HS-27A (cell line): Measurements from ENCODE around the gene NOS1.

ENCODE experiments used
- DNase-seq: peaks from one replicate; pipeline ENCODE4 v3.0.0-alpha.2; 2012; ENCODE audit warnings: low read depth, missing footprints

NOS1 gene

GRCh38 chr12:117363953-117364486, 2.6 kb upstream of the NOS1 start:
- DNase-seq, result no peak

- DNase-seq, result no peak
Measured at GRCh38 chr12:117363056-117363662, 1.7 kb upstream of the NOS1 start.

GRCh38 chr12:117362391-117362790, 965 bp upstream of the NOS1 start:
- DNase-seq, result no peak

- DNase-seq, result no peak
Measured at GRCh38 chr12:117361905-117362304, 479 bp upstream of the NOS1 start.

- no peak for DNase-seq
Measured at GRCh38 chr12:117360551-117361346, 677 bp downstream of the NOS1 start.

GRCh38 chr12:117360222-117360550, 1.2 kb downstream of the NOS1 start:
- DNase-seq, result no peak

- DNase-seq, result no peak
Measured at GRCh38 chr12:117359029-117359845, 2.2 kb downstream of the NOS1 start.

- DNase-seq, result no peak
Measured at GRCh38 chr12:117356048-117356447, 5.4 kb downstream of the NOS1 start.

- no peak for DNase-seq
Measured at GRCh38 chr12:117352883-117353282, 8.5 kb downstream of the NOS1 start.

GRCh38 chr12:117352206-117352605, 9.2 kb downstream of the NOS1 start:
- no peak for DNase-seq

- DNase-seq, result no peak
Measured at GRCh38 chr12:117350140-117350539, 11.3 kb downstream of the NOS1 start.

GRCh38 chr12:117347588-117347987, 13.8 kb downstream of the NOS1 start:
- no peak for DNase-seq

GRCh38 chr12:117344716-117345115, 16.7 kb downstream of the NOS1 start:
- DNase-seq, result no peak

GRCh38 chr12:117343849-117344248, 17.6 kb downstream of the NOS1 start:
- DNase-seq, result no peak

- DNase-seq, result no peak
Measured at GRCh38 chr12:117343296-117343695, 18.1 kb downstream of the NOS1 start.

- DNase-seq, result no peak
Measured at GRCh38 chr12:117342682-117343081, 18.7 kb downstream of the NOS1 start.

GRCh38 chr12:117342247-117342646, 19.2 kb downstream of the NOS1 start:
- DNase-seq, result no peak

- no peak for DNase-seq
Measured at GRCh38 chr12:117339104-117339503, 22.3 kb downstream of the NOS1 start.

- no peak for DNase-seq
Measured at GRCh38 chr12:117334855-117335587, 26.4 kb downstream of the NOS1 start.

GRCh38 chr12:117334051-117334450, 27.4 kb downstream of the NOS1 start:
- no peak for DNase-seq

- DNase-seq, result no peak
Measured at GRCh38 chr12:117333331-117333881, 28.0 kb downstream of the NOS1 start.

- DNase-seq, result no peak
Measured at GRCh38 chr12:117331691-117332090, 29.7 kb downstream of the NOS1 start.
